GM12878 (cell line): Measurements from ENCODE around the gene TNS4. TPM values are rescaled to one million over a fixed set of nuclear protein-coding genes. Genes with fewer than 3 reads are reported as not detected.
A peak's percentile ranks its signal among the peaks of the same experiment; 100 is the strongest.

ENCODE experiments used
- BACH1 ChIP-seq: fragments of 450-650 bp; IDR thresholded peaks from 2 replicates; pipeline ENCODE4 v1.6.1; 2017; ENCODE audit warnings: mild to moderate bottlenecking, borderline replicate concordance
- BCL11A ChIP-seq: IDR thresholded peaks from 2 replicates; pipeline ENCODE4 v1.6.1; 2011; ENCODE audit warnings: low read depth, low read length
- BHLHE40 ChIP-seq, 2 experiments: fragments of 450-650 bp in 1 of 2; IDR thresholded peaks; 2 replicates each; pipeline ENCODE4 v1.6.1; 2011 to 2017; ENCODE audit warnings: low read depth in 2 of 2, borderline replicate concordance in 1 of 2, improper control_type of control experiment in 1 of 2, low read length in 1 of 2, mild to moderate bottlenecking in 1 of 2
- BRCA1 ChIP-seq: IDR thresholded peaks from 2 replicates; pipeline ENCODE4 v1.6.1; 2011; ENCODE audit warnings: low read depth, low read length, improper control_type of control experiment
- E2F8 ChIP-seq: fragments of 450-650 bp; IDR thresholded peaks from 2 replicates; pipeline ENCODE4 v1.6.1; 2018; ENCODE audit warnings: mild to moderate bottlenecking, low read depth, moderate library complexity; ENCODE audit not compliant: partially characterized antibody
- GABPA ChIP-seq: IDR thresholded peaks from 2 replicates; pipeline ENCODE4 v1.6.1; 2014; ENCODE audit warnings: antibody characterized with exemption, low read depth, mild to moderate bottlenecking, inconsistent platforms
- JUNB ChIP-seq: IDR thresholded peaks from 2 replicates; pipeline ENCODE4 v1.6.1; 2016; ENCODE audit warnings: antibody characterized with exemption, mild to moderate bottlenecking
- LARP7 ChIP-seq: fragments of 450-650 bp; IDR thresholded peaks from 2 replicates; pipeline ENCODE4 v1.6.1; 2017; ENCODE audit warnings: mild to moderate bottlenecking
- MTA2 ChIP-seq: fragments of 450-650 bp; IDR thresholded peaks from 2 replicates; pipeline ENCODE4 v1.6.1; 2016; ENCODE audit warnings: low read depth, mild to moderate bottlenecking, moderate library complexity
- NFIC ChIP-seq: IDR thresholded peaks from 2 replicates; pipeline ENCODE4 v1.6.1; 2012; ENCODE audit warnings: low read depth, mild to moderate bottlenecking, inconsistent platforms, low read length, moderate library complexity
- RB1 ChIP-seq: fragments of 450-650 bp; formaldehyde crosslinking; IDR thresholded peaks from 2 replicates; pipeline ENCODE4 v1.6.1; 2017; ENCODE audit warnings: mild to moderate bottlenecking, borderline replicate concordance
- RELA ChIP-seq: fragments of 450-650 bp; IDR thresholded peaks from 2 replicates; pipeline ENCODE4 v1.8.0; 2014; ENCODE audit warnings: borderline replicate concordance; ENCODE audit not compliant: partially characterized antibody
- RELB ChIP-seq: fragments of 450-650 bp; IDR thresholded peaks from 2 replicates; pipeline ENCODE4 v1.6.1; 2017; ENCODE audit warnings: low read depth, mild to moderate bottlenecking, moderate library complexity
- SIN3A ChIP-seq: IDR thresholded peaks from 2 replicates; pipeline ENCODE4 v1.6.1; 2012; ENCODE audit warnings: low read depth, low read length, improper control_type of control experiment
- SMAD1 ChIP-seq: fragments of 450-650 bp; IDR thresholded peaks from 2 replicates; pipeline ENCODE4 v1.6.1; 2018; ENCODE audit warnings: mild to moderate bottlenecking, low read depth; ENCODE audit not compliant: partially characterized antibody
- USF2 ChIP-seq: IDR thresholded peaks from 2 replicates; pipeline ENCODE4 v1.6.1; 2011; ENCODE audit warnings: low read depth, low read length, improper control_type of control experiment, borderline replicate concordance
- ZBTB11 ChIP-seq: fragments of 450-650 bp; formaldehyde crosslinking; IDR thresholded peaks from 2 replicates; pipeline ENCODE4 v1.5.0; 2022; ENCODE audit warnings: mild to moderate bottlenecking, missing genetic modification characterization
- ZNF622 ChIP-seq: fragments of 450-650 bp; IDR thresholded peaks from 2 replicates; pipeline ENCODE4 v1.6.1; 2017; ENCODE audit warnings: mild to moderate bottlenecking, inconsistent platforms
- polyA plus RNA-seq, 11 experiments: library from polyadenylated mRNA; depleted of rRNA in 4 of 11; unstranded in 6 of 11; stranded (reverse) in 5 of 11; fragments of >200 nt; fragmentation: Nextera tagmentation in 4 of 11; fragmentation: Illumina TruSeq in 1 of 11; extraction: Ambion mirVana in 4 of 11; extraction: Trizol in 1 of 11; gene quantifications; 1 replicate in 1 of 11; 2 replicates in 10 of 11; pipeline versions ENCODE4 v1.2.1 to v1.2.3, GENCODE V29; 2011 to 2016; ENCODE audit warnings: inconsistent platforms in 2 of 11, missing spikeins in 2 of 11, low read depth in 1 of 11
- total RNA-seq, 4 experiments: library from RNA; depleted of rRNA in 3 of 4; stranded (reverse); fragments of >200 nt in 3 of 4; fragmentation: Illumina TruSeq in 1 of 4; extraction: Trizol in 1 of 4; gene quantifications; 2 replicates each; pipeline versions ENCODE4 v1.2.1 to v1.2.3, GENCODE V29; 2013 to 2021

Gene TNS4
- total and polyA plus RNA-seq, 10 of the 15 experiments (the other 5 are each of a cell fraction or from before 2014, with no cell fraction given) = 0.10 to 0.90 (median 0.68) TPM; not detected in 2

- TF ChIP-seq RELB (peak; percentile 51; the same call in 1 of the 2 replicates), ZNF622 (no peak), ZBTB11 (CRISPR knock-in tag) (no peak), MTA2 (no peak), NFIC (peak; percentile 46; the same call in 1 of the 2 replicates), BACH1 (no peak), LARP7 (0 out of 2 replicates have a peak, but pooled peaks have one; percentile 15), USF2 (no peak), RELA (no peak), GABPA (peak; percentile 42; the same call in 1 of the 2 replicates), RB1 (no peak), BRCA1 (no peak), JUNB (no peak), BHLHE40 (IDR thresholded peaks at IDR 0.05; ENCODE audit: borderline replicate concordance in 1 of 2, low read depth in 2 of 2, low read length in 1 of 2) (no peak; a peak in 1 of 4 replicates), SMAD1 (no peak), E2F8 (no peak), SIN3A (0 out of 2 replicates have a peak, but pooled peaks have one; percentile 36), BCL11A (0 out of 2 replicates have a peak, but pooled peaks have one; percentile 30)
Observed at GRCh38 chr17:40516581-40517285, 15.3 kb upstream of the TNS4 start (continued).
